Activated T-helper 1 cell treated with anti-CD3 and anti-CD28 coated beads, Interleukin-2, amount 50 U/mL, for 16 hours (primary cell): ENCODE data around the gene KCNJ6.

Experiments used
- DNase-seq, 2 donors: peaks; one replicate each; pipeline ENCODE4 v3.0.0-alpha.2; 2020; ENCODE audit warnings: low read depth in 1 of 2, low spot score in 1 of 2

The KCNJ6 gene

DNA sequence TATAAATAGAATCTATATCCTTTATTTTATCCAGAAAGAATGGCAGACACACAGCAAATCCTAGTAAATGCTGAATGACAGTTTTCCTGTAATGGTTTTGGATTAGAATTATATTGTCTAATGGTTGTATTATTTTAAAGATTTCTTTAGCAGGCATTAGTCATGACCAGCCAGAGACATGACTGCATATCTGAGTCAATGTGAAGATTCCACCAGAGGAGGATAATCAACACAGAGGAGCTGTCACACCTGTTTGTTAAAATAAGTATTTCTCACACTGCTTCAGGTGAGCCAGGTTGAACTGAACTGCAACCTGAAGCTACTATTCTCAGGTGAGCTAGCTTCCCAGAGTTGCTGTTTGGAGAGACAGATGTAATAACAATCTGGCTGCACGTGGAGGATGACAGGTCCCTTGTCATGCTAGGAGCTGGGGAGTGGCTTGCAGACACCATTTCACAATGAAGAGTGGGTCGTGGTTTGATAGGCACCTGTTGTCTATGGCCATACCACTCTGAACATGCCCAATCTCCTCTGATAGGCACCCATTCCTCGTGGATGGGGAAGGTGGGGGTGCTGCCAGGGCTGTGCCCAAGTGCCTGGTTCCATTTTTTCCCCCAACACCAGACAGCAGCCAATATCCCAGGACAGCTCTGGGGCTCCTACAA is 94.3 kb downstream of the KCNJ6 start:
- no peak for DNase-seq

GRCh38 chr21:37821092-37821491 is 95.2 kb downstream of the KCNJ6 start:
- no peak for DNase-seq

DNA sequence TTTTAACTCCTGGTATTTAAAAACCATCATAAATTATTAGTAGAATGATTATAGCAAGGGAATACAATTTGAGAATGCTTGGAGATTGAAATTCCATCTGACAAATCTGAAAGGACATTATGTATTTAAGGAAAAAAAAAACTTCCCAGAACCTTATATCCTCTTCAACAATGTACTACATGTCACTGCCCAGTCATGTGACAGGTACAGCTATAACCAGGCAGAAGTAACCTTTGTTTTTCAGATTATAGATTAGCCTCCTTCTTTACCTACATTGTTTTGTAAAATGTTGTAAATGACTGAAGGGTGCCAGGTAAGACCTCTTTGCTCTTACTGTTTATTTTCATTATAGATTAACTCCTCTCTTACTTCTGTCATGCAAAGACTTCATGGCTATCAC is 96.9 kb downstream of the KCNJ6 start:
- no peak for DNase-seq

DNA sequence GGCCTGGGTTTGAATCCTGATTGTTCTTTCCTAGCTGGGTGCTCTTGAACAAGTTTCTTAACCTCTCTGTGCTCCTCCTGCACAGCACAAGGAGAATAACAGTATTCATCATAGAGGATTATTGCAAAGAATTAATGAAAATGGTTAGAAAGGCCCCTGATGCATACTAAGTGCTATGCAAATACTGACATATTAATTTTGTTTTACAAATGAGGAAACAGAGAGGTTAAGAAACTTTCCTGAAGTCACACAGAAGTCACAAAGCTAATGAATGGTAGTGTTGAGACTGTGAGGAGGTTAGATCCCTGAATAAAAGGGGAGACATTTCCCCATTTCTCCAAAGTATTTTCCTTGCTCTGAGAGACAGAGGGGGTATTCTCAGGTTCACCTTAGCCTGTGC is 99.0 kb downstream of the KCNJ6 start:
- DNase-seq = no peak

DNA sequence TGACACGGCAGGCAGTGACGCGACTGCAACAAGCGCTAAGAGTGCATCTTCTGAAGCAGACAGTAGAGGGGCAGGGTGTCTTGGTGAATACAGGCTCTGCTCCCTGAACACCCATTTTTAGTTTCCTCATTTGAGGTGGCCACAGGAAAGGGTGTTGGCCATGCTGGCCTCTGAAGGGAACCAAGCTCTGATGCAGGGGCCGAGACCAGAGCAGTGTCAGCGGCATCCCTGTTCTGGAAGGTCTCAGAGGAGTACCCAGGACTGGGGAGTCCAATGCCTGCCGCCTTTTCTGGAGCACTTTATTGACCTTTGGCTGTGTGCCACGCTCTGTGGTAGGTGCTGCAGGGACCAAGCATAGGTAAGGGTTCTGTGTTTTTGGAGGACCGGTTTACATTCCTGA is 100.4 kb downstream of the KCNJ6 start:
- no peak for DNase-seq

DNA sequence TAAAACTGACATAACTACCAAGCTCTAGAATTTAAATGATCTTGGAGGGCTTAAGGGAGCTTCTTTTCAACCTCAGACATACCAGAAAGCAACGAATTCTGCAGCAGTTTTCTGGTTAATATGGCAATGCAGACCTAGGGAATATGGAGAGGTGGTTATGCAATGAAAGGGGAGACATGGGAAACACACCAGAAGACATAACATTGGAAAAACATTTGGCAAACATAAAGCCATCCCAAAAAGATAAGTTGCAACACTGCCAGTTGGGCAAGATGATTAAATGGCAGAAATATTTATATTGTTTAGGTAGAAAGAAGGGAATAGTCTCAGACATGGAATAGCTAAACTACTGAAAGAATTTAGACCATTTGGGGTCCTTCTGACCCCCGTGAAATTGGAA is 104.5 kb downstream of the KCNJ6 start:
- DNase-seq = no peak

GRCh38 chr21:37808261-37808660 is 108.0 kb downstream of the KCNJ6 start:
- DNase-seq = no peak

DNA sequence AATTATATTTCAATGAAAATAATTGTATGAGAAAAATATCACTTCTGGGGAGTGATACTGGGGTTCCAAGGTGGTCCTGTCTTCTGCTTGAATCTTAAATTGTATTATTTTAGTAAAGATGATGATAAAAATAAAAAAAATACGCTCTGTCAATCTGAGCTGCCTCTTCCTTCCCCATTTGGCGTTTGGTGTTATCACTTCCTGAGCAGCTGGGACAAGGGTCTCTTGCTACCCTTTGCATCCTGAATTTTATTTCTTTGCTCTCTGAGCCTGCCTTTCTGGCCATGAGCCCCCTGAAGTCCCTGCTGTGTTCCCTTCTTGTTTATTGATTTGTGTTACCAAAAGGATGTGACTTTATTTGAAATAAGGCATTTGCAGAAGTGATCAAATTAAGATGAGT is 111.0 kb downstream of the KCNJ6 start:
- no peak for DNase-seq

DNA sequence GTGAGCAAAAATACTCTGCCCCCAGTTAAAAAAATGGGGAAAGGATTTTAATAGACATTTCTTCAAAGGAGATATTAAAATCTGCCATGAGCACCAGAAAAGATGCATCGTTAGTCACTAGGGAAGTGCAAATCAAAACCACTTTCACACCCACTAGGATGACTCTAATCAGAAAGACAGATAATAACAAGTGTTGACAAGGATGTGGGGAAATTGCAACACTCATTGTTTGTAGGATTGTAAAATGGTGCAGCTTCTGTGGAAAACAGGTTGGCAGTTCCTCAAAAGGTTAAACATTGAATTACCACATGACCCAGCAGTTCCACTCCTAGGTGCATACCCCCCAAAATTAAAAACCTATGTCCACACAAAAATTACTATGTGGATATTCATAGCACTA is 112.3 kb downstream of the KCNJ6 start:
- no peak for DNase-seq

DNA sequence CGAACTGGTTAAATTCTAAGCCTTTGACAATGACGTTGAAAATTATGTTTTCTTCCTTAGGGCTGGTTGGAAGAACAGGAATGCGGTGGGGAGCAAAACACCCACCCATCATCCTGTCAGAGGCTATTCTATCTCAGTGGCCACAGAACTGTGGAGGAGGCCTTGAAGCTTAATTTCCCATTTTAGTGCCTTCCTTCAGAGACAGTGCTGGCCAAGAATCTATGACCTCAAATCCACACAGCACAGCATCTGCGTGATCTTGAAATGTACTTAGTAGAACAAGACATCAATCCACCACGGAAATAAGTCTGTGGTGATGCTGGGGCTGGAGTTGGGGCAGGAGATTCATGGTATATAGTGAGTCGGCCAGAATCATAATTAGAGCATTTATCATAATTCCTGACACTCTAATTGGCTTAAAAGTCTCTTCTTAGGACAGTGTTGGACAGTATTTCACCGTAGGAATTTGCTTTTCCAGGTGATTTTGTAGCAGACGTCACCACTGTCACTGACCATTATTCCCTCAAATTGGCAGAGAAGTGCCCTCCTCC is 113.1 kb downstream of the KCNJ6 start:
- no peak for DNase-seq

DNA sequence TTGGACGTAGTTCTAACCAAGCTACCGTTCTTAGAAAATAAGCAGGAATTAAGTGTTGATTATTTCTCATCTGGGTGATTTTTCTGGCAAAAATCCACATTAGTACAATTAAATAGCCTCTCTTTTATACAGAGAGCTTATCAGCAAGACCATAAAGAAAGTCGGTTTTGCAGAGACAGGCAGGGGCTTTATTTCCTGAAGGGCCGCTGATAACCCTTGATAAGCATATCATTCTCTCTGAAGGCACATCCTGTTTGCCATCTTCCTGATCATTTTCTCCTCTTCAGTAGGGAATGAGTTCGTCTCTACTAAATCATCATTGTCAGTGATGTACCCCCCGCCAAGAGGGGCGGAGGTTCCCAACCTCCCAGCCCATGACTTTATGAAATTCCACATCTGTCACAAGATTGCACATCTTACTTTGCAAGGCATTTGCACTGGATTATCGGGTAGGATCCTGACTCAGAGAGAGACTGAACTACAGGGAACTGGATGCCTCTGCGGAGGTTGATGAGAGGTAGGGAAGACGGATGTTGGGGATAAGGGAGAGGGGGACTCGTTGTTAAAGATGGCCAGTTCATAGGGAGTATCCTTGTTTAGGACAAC is 115.7 kb downstream of the KCNJ6 start:
- DNase-seq = no peak

DNA sequence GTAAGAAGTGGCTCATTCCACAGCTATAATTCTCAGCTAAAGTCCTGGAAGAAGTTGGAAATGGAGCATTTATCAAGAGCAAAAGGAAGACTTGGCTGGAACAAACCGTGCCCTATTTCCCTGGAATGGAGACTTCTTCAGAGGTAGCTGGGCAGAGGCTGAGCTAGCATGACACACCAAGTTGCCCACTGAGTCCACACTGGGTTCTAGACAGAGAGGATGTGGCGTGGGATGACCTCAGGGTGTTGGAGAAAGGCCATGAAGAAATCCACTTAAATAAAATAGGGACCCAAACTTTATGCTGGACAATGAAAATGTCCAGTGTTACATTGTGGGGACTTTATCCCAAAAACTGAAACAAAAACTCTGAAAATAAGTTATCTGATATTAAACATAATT is 116.2 kb downstream of the KCNJ6 start:
- DNase-seq = no peak

GRCh38 chr21:37799211-37800056 is 116.8 kb downstream of the KCNJ6 start:
- no peak for DNase-seq

GRCh38 chr21:37797403-37797802 is 118.9 kb downstream of the KCNJ6 start:
- no peak for DNase-seq

GRCh38 chr21:37796011-37796410 is 120.2 kb downstream of the KCNJ6 start:
- DNase-seq = no peak

DNA sequence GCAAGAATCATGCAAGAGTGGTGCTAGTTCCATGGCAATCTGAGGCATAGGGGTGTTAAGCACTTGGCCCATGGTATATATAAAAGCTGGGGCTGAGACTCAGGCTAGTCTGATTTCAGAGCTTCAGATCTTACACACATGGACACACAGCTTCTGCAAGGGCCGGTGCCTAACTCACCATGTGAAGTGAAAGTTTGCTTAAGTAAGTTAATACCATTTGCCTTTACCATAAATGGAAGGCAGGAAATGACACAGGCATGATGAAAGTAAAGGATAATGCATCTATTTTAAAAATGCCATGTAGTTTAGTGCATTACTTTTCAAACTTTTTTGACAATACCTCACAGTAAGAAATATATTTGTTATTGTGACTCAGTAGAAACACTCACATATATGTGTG is 122.6 kb downstream of the KCNJ6 start:
- no peak for DNase-seq

DNA sequence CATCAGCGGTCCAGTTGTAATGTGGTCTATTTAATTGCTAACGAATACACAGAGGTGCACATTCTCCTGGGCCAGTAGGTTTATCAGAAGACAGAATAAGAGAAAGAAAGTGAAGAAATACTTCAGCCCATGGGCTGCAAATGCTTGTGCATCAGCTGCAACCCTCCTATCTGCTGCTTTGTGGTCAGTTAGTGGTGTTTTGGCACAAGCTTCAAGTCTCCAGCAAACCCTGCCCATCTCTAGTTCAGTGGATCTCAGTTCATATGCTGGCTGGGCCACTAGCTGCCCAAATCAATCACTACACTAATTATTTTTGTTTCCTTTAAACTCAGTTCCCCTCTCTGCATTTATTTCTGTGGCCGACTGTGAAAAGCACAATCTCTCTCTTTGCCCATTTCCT is 124.2 kb downstream of the KCNJ6 start:
- DNase-seq = no peak

GRCh38 chr21:37790905-37791304 is 125.4 kb downstream of the KCNJ6 start:
- DNase-seq = no peak

DNA sequence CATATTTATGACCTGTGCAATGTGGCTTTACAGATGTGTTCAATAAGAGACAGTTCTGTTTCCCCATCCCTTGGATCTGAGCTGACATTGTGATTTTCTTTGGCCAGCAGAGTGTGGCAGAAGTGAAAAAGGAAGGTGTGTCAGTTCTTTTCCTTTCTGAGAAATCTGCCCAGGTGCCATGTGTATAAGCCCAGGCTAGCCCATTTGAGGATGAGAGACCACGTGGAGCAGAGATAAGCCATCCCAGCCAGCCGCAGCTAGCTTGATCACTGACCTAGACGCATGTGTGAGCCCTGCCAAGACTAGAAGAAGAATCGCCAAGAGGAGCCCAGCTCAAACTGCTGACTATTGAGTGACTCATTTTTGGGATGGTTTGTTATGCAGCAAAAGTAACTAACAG is 127.8 kb downstream of the KCNJ6 start:
- no peak for DNase-seq

DNA sequence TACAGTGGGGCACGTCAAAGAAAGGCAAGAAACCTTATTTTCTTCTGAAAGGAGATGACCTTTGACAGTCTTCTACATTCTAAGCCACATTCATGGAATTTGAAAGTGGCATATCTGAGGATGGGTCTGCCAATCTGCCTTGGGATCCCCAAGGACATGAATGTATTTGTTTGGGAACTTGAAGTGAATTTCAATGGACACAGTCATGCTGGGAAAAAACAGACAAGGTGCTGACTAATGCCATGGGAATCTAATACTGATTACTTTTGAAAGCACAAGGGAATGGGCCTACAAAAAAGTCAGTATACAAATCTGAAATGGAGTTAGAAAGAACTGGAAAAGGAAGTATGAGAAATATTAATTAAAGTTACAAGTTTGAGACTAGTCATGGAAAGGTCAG is 128.8 kb downstream of the KCNJ6 start:
- no peak for DNase-seq

- DNase-seq = no peak
Measured at GRCh38 chr21:37784591-37785318, 131.5 kb downstream of the KCNJ6 start.
